Measurements from ENCODE around the gene SEMG2. TPM values are rescaled to one million over a fixed set of nuclear protein-coding genes. Genes with fewer than 3 reads are reported as not detected.

The SEMG2 gene
- total RNA-seq, 1 donor from 2014 or later, result not detected

- no peak for DNase-seq (ENCODE audit: extremely low spot score, unreplicated experiment)
- Mint-ChIP-seq H3K27ac (no peak overlapping the region), H3K9me3 (no peaks in the 10 kb centered on the region), H3K36me3 (no peaks in the 10 kb centered on the region), H3K4me1 (ENCODE audit: unreplicated experiment) (peaks cover 4% of the 10 kb centered on the region), H3K4me3 (no peak overlapping the region), H3K27me3 (peaks cover 6% of the 10 kb centered on the region)
- TF ChIP-seq, protein P1, sequence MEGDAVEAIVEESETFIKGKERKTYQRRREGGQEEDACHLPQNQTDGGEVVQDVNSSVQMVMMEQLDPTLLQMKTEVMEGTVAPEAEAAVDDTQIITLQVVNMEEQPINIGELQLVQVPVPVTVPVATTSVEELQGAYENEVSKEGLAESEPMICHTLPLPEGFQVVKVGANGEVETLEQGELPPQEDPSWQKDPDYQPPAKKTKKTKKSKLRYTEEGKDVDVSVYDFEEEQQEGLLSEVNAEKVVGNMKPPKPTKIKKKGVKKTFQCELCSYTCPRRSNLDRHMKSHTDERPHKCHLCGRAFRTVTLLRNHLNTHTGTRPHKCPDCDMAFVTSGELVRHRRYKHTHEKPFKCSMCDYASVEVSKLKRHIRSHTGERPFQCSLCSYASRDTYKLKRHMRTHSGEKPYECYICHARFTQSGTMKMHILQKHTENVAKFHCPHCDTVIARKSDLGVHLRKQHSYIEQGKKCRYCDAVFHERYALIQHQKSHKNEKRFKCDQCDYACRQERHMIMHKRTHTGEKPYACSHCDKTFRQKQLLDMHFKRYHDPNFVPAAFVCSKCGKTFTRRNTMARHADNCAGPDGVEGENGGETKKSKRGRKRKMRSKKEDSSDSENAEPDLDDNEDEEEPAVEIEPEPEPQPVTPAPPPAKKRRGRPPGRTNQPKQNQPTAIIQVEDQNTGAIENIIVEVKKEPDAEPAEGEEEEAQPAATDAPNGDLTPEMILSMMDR (conservative IDR thresholded peaks at IDR 0.05), result no peak
Measured at GRCh38 chr20:45181639-45182038, 39.5 kb upstream of the SEMG2 start.

DNA sequence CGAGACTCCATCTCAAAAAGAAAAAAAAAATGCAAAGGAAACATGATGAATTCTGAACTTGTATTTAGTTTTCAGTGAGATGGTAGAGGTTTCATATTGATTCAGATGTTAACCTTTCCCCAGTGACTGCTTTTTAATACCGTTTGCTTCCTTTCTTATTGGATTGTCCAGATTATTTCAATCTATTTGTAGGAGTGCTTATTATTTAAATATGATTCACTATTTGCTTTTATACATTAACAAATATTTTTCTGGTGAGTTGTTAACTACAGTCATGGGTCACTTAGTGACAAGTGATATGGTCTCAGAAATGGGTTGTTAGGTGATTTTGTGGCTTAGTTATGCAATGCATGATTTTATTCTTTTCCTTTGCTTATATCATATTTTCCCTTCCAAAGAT is 38.1 kb upstream of the SEMG2 start:
- TF ChIP-seq, protein P1 (conservative IDR thresholded peaks at IDR 0.05), result no peak
- H3K9me3 Mint-ChIP-seq, result no peaks in the 10 kb centered on the region
- H3K27me3 Mint-ChIP-seq, result peaks cover 2% of the 10 kb centered on the region
- no peaks in the 10 kb centered on the region for H3K36me3 Mint-ChIP-seq
- H3K4me3 Mint-ChIP-seq, result no peak overlapping the region
- no peak overlapping the region for H3K27ac Mint-ChIP-seq
- no peak for DNase-seq (ENCODE audit: extremely low spot score, unreplicated experiment)
- no peaks in the 10 kb centered on the region for H3K4me1 Mint-ChIP-seq (ENCODE audit: unreplicated experiment)

- Mint-ChIP-seq H3K36me3 (no peaks in the 10 kb centered on the region), H3K27me3 (peaks cover 16% of the 10 kb centered on the region), H3K9me3 (no peaks in the 10 kb centered on the region), H3K4me3 (no peak overlapping the region), H3K27ac (no peak overlapping the region), H3K4me1 (ENCODE audit: unreplicated experiment) (no peaks in the 10 kb centered on the region)
- TF ChIP-seq, protein P1 (conservative IDR thresholded peaks at IDR 0.05), result no peak
- DNase-seq (ENCODE audit: extremely low spot score, unreplicated experiment), result no peak
Measured at GRCh38 chr20:45187693-45188092, 33.5 kb upstream of the SEMG2 start.

DNA sequence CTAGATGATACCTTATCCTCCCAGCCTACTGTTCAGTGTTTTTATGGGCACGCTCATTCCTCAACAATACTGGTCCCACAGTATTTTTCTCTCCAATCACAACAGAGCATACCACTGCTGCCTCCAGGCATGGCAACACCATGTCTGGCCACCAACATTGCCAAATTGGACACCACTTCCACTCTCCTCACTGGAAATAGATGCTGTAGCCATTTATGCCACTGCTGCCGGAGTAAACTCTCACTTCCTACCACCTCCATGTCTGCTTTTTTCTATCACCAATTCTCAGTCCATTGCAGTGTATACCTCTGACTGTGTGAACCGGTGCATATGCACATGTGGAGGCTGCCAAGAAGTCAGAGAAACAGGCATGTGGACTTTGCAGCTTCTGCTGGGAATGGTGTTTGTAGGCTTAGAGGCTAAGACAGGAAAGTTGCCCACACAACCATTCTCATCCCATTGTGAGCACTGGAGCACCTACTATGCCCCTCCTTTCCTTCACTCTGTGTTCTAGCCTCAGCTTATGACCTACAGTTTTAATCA is 32.0 kb upstream of the SEMG2 start:
- Mint-ChIP-seq H3K36me3 (no peaks in the 10 kb centered on the region), H3K4me3 (no peak overlapping the region), H3K27me3 (peaks cover 16% of the 10 kb centered on the region), H3K4me1 (ENCODE audit: unreplicated experiment) (no peaks in the 10 kb centered on the region), H3K27ac (no peak overlapping the region), H3K9me3 (no peaks in the 10 kb centered on the region)
- TF ChIP-seq, protein P1 (conservative IDR thresholded peaks at IDR 0.05), result no peak
- DNase-seq (ENCODE audit: extremely low spot score, unreplicated experiment), result no peak

- Mint-ChIP-seq H3K4me3 (no peak overlapping the region), H3K36me3 (no peaks in the 10 kb centered on the region), H3K27me3 (peaks cover 15% of the 10 kb centered on the region), H3K9me3 (no peaks in the 10 kb centered on the region), H3K4me1 (ENCODE audit: unreplicated experiment) (no peaks in the 10 kb centered on the region), H3K27ac (no peak overlapping the region)
- TF ChIP-seq, protein P1 (conservative IDR thresholded peaks at IDR 0.05), result no peak
- no peak for DNase-seq (ENCODE audit: extremely low spot score, unreplicated experiment)
Measured at GRCh38 chr20:45189861-45190260, 31.3 kb upstream of the SEMG2 start.

GRCh38 chr20:45191926-45192325 is 29.2 kb upstream of the SEMG2 start:
- Mint-ChIP-seq H3K4me3 (no peak overlapping the region), H3K27me3 (peaks cover 13% of the 10 kb centered on the region), H3K36me3 (no peaks in the 10 kb centered on the region), H3K27ac (no peak overlapping the region), H3K9me3 (no peaks in the 10 kb centered on the region), H3K4me1 (ENCODE audit: unreplicated experiment) (no peaks in the 10 kb centered on the region)
- TF ChIP-seq, protein P1 (conservative IDR thresholded peaks at IDR 0.05), result no peak
- no peak for DNase-seq (ENCODE audit: extremely low spot score, unreplicated experiment)
